ENCODE data around the gene GRAP.

Gene GRAP

DNA sequence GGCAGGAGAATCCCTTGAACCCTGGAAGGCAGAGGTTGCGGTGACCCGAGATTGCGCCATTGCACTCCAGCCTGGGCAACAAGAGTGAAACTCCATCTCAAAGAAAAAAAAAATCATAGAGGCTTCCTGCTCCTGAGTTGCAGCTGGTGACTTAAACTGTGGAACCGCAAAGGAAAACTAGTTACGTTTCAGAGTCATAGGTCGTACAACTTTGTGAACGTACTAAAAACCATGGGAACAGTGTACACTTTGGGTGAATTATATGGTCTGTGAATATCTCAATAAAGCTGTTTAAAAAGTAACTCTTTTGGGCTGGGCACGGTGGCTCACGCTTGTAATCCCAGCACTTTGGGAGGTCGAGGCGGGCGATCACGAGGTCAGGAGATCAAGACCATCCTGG lies 71.2 kb downstream of the GRAP start:
- no peak overlapping the region for H3K27ac ChIP-seq
- no peak for TF ChIP-seq ZFX (IDR thresholded peaks at IDR 0.05)
- TF ChIP-seq, protein P1, sequence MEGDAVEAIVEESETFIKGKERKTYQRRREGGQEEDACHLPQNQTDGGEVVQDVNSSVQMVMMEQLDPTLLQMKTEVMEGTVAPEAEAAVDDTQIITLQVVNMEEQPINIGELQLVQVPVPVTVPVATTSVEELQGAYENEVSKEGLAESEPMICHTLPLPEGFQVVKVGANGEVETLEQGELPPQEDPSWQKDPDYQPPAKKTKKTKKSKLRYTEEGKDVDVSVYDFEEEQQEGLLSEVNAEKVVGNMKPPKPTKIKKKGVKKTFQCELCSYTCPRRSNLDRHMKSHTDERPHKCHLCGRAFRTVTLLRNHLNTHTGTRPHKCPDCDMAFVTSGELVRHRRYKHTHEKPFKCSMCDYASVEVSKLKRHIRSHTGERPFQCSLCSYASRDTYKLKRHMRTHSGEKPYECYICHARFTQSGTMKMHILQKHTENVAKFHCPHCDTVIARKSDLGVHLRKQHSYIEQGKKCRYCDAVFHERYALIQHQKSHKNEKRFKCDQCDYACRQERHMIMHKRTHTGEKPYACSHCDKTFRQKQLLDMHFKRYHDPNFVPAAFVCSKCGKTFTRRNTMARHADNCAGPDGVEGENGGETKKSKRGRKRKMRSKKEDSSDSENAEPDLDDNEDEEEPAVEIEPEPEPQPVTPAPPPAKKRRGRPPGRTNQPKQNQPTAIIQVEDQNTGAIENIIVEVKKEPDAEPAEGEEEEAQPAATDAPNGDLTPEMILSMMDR (conservative IDR thresholded peaks at IDR 0.05): no peak

DNA sequence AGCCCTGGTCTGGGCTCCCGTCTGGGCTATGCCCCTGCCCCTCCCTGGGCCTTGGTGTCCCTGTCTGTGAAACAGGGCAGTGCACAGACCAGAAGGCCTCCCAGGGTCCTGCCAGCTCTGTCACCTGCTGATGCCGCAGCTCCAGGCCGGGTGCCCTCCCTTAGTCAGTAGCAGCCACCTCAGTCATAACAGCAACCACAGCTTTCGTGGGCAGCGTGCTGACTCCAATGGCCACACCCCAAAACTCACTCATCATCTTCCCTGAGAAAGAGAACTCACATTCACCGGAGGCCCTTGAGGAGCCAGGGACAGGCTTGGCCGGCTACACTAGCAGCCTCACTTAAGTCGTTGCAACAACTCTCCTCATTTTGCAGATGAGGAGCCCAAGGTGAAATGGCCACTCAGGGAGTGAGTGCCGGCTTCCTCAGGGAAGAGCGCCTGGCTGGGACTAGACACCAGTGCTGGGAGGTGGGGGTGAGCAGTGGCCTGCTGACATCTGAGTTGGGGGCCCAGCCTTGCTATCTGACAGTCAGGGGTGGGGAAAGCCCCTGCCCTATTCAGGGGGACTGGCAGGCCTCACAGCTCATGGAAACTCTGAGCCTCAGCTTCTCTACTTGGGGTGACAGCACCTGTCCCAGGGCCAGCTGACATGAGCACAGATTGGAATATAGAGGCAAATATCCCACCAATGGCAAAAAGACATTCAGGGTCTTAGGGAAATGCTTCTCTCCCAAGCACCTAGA lies 72.2 kb downstream of the GRAP start:
- H3K27ac ChIP-seq: no peak overlapping the region
- no peak for TF ChIP-seq ZFX (IDR thresholded peaks at IDR 0.05)
- TF ChIP-seq, protein P1 (conservative IDR thresholded peaks at IDR 0.05): no peak

DNA sequence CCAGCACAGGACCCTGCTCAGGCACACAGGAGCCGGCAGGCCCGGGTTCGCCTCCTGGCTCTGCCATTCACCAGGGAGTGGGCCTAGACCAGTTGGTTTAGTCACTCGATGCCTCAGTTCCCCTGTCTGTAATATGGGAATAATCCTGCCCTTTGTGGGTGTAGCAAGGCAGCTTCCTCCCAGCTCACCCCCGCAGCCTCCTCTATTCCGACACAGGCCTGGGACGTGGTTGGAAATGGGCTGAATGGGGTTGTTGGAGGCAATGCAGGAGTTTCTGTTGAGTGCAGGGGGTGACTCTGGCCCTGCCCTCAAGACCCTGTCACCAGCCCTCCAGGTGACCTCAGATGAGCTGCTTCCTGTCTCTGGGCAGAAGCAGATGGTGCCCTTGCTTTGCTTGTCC lies 75.0 kb downstream of the GRAP start:
- no peak overlapping the region for H3K27ac ChIP-seq
- TF ChIP-seq, protein P1 (conservative IDR thresholded peaks at IDR 0.05): no peak
